BJ (cell line): ENCODE measurements around the gene GLG1. TPM values are rescaled to one million over a fixed set of nuclear protein-coding genes. Genes with fewer than 3 reads are reported as not detected.
"Not testable (repeated sequence)": the region's sequence is repeated elsewhere in the genome, so short reads cannot be mapped to it uniquely, and the experiment has no call there.

ENCODE experiments used
- CTCF ChIA-PET: fragments of 350-600 bp; formaldehyde crosslinking; extraction: SDS; loops from one replicate; lab custom pipeline; 2021; ENCODE audit warnings: antibody characterized with exemption, inconsistent platforms; lab: Yijun Ruan, JAX
- POLR2A ChIA-PET: fragments of 300-600 bp; sonication (Branson Sonifier 250); formaldehyde crosslinking; extraction: SDS; loops from one replicate; lab custom pipeline; 2021; ENCODE audit warnings: antibody characterized with exemption; lab: Charles Lee
- DNase-seq: peaks from one replicate; pipeline ENCODE4 v3.0.0-alpha.2; 2011; ENCODE audit warnings: low read depth
- H3K27me3 ChIP-seq: 2 replicates; pipeline ENCODE4 v1.6.0; 2011; ENCODE audit warnings: low read length; ENCODE audit not compliant: control insufficient read depth, insufficient read depth
- H3K36me3 ChIP-seq: 2 replicates; pipeline ENCODE4 v1.5.1; 2011; ENCODE audit warnings: low read length; ENCODE audit not compliant: control insufficient read depth, insufficient read depth
- H3K4me3 ChIP-seq: 2 replicates; pipeline ENCODE4 v1.5.1; 2011; ENCODE audit warnings: low read depth, mild to moderate bottlenecking, control low read depth, low read length
- CTCF ChIP-seq: IDR thresholded peaks from 2 replicates; pipeline ENCODE4 v1.5.1; 2011; ENCODE audit warnings: low read depth, mild to moderate bottlenecking, control low read depth, inconsistent platforms, low read length, moderate library complexity; ENCODE audit not compliant: insufficient read depth
- polyA plus RNA-seq: library from polyadenylated mRNA; depleted of rRNA; stranded (reverse); fragments of >200 nt; gene quantifications from 2 replicates; pipeline ENCODE4 v1.2.3, GENCODE V29; 2011

GLG1 gene
- polyA plus RNA-seq, 1 experiment = 88.6 TPM

- no peak overlapping the region for H3K4me3 ChIP-seq
- no peaks in the 10 kb centered on the region for H3K27me3 ChIP-seq
- TF ChIP-seq CTCF = no peak
- CTCF ChIA-PET = no interaction called here
- no peak for DNase-seq
- peaks cover 3% of the 10 kb centered on the region for H3K36me3 ChIP-seq
- POLR2A ChIA-PET = no interaction called here
Measured at GRCh38 chr16:74446866-74447265, 160.0 kb downstream of the GLG1 start.

- H3K36me3 ChIP-seq, POLR2A ChIA-PET, DNase-seq, CTCF ChIA-PET, H3K27me3 ChIP-seq, H3K4me3 ChIP-seq: not testable (repeated sequence)
Measured at GRCh38 chr16:74443624-74444346, 163.1 kb downstream of the GLG1 start.

GRCh38 chr16:74439685-74440084 lies 167.2 kb downstream of the GLG1 start:
- no peak for TF ChIP-seq CTCF
- H3K36me3 ChIP-seq = no peaks in the 10 kb centered on the region
- POLR2A ChIA-PET = no interaction called here
- CTCF ChIA-PET = no interaction called here
- no peak overlapping the region for H3K4me3 ChIP-seq
- no peaks in the 10 kb centered on the region for H3K27me3 ChIP-seq
- no peak for DNase-seq

GRCh38 chr16:74438492-74438979 lies 168.4 kb downstream of the GLG1 start:
- ChIA-PET CTCF (interaction anchor here (0.9 kb wide), 1 partner anchor 37 kb away, joined by 3 read pairs; no protein-coding TSS in a partner anchor), POLR2A (no interaction called here)
- Histone ChIP-seq H3K4me3 (no peak overlapping the region), H3K27me3 (no peaks in the 10 kb centered on the region), H3K36me3 (no peaks in the 10 kb centered on the region)
- TF ChIP-seq CTCF = no peak
- no peak for DNase-seq

GRCh38 chr16:74431516-74431915 lies 175.4 kb downstream of the GLG1 start:
- no peak for TF ChIP-seq CTCF
- Histone ChIP-seq H3K27me3 (no peaks in the 10 kb centered on the region), H3K4me3 (no peak overlapping the region), H3K36me3 (no peaks in the 10 kb centered on the region)
- no peak for DNase-seq
- CTCF ChIA-PET = interaction anchor here (0.7 to 1.2 kb wide), 3 partner anchors 11 to 133 kb away, joined by 4 to 8 read pairs (median 5); no protein-coding TSS in a partner anchor
- POLR2A ChIA-PET = no interaction called here
